ENCODE results near the gene AMFR.
"Not testable (repeated sequence)": the region's sequence is repeated elsewhere in the genome, so short reads cannot be mapped to it uniquely, and the experiment has no call there.

AMFR gene

DNA sequence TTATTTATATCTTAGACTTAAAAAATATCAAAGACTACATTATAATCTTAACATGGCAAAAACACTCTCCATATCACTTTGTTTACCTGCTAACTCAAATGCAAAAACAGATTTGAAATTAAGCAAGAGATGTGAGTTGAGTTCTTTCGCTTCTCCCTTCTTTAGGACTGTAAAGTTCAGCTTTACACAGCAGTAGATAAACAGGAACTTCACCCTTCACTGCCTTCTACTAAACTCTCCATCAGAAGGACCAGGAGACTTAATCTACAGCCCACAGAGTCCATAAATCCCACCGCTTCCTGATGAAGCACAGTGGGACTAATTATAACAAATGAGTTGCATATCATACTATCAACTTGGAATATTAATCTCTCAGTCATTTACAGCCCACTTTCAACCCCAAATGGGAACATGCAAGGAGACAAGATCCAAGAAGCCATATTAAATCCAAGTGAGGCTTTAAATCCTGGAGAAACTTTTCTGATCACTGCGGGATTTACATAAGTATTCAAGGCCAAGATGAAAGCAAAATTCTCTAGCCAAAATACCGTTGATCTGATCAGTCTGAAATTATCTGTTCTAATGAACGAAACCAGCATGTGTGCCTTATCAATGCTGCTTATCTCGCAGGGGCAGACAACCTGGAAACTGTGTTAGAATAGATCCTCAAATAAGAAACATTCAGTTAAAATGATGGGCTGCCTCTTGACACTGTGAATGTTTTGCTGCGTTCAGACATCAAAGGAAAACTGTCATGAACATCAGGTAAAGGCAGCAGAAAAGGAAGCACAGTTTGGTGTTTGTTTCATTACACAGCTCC lies 1.6 kb downstream of the AMFR start:
- DNase-seq (ENCODE audit: low read depth) = no peak

GRCh38 chr16:56422896-56423441 lies 2.4 kb downstream of the AMFR start:
- no peak for DNase-seq (ENCODE audit: low read depth)

- no peak for DNase-seq (ENCODE audit: low read depth)
These were observed 3.2 kb downstream of the AMFR start for GRCh38 chr16:56421976-56422669.

- DNase-seq (ENCODE audit: low read depth) = no peak
These were observed 4.0 kb downstream of the AMFR start for GRCh38 chr16:56421313-56421712.

- no peak for DNase-seq (ENCODE audit: low read depth)
These were observed 4.7 kb downstream of the AMFR start for GRCh38 chr16:56420613-56421012.

- DNase-seq (ENCODE audit: low read depth) = no peak
These were observed 5.4 kb downstream of the AMFR start for GRCh38 chr16:56419740-56420548.

- no peak for DNase-seq (ENCODE audit: low read depth)
These were observed 8.2 kb downstream of the AMFR start for GRCh38 chr16:56417138-56417537.

GRCh38 chr16:56415875-56416274 lies 9.5 kb downstream of the AMFR start:
- DNase-seq (ENCODE audit: low read depth) = no peak

DNA sequence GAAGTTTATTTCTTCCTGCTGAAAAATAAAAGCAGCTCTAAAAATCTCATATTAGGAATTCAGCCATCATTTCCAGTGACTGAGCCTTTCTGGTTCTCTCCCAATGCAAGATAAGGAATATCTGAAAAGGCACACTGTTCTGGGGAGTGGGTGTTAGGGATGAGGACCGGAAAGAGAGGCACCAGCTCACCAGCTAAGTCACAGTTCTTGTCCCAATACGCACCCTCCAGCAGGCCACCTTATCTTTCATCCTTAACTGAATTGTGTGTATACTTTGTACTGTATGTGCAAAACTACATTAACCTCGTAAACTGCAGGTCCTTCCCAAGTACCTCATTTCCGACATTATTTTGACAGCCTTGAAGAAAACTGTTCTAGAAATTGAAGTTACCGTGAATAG lies 11.0 kb downstream of the AMFR start:
- no peak for DNase-seq (ENCODE audit: low read depth)

GRCh38 chr16:56413381-56413780 lies 12.0 kb downstream of the AMFR start:
- no peak for DNase-seq (ENCODE audit: low read depth)

- no peak for DNase-seq (ENCODE audit: low read depth)
These were observed 13.7 kb downstream of the AMFR start for GRCh38 chr16:56411624-56412023.

DNA sequence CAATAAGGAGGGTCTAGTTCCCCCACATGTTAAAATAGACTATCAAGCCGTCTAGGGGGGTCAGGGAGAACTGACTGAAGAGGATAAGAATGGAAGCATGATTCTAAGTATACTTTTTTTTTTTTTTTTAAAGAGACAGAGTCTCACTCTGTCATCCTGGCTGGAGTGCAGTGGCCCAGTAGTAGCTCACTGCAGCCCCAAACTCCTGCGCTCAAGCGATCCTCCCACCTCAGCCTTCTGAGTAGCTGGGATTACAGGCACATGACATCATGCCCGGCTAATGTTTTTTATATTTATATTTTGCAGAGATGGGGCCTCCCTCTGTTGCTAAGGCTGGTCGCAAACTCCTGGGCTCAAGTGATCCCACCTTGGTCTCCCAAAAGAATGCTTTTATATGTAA lies 14.2 kb downstream of the AMFR start:
- DNase-seq (ENCODE audit: low read depth) = no peak

DNA sequence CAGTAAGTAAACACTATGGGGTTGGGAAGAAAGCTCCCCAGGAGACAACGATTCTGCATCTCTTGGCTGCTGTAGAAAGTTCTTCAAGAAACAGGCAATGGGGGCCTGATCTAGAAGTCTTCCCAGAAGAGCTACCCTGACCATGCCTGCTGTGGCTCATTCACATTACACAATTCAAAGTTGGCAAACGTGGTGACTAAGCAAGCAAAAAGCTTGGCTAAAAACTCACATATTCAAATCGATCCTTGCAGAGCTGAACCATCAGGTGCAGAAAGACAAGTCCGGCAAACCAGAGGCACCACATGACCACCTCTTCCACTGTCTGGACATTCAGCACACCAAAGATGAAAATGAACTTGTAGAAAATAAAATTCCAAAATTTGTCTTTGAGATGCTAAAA lies 16.1 kb downstream of the AMFR start:
- DNase-seq (ENCODE audit: low read depth) = no peak

- no peak for DNase-seq (ENCODE audit: low read depth)
These were observed 16.8 kb downstream of the AMFR start for GRCh38 chr16:56408379-56409098.

GRCh38 chr16:56405977-56406672 lies 19.2 kb downstream of the AMFR start:
- no peak for DNase-seq (ENCODE audit: low read depth)

GRCh38 chr16:56401482-56401881 lies 23.9 kb downstream of the AMFR start:
- DNase-seq (ENCODE audit: low read depth) = no peak

DNA sequence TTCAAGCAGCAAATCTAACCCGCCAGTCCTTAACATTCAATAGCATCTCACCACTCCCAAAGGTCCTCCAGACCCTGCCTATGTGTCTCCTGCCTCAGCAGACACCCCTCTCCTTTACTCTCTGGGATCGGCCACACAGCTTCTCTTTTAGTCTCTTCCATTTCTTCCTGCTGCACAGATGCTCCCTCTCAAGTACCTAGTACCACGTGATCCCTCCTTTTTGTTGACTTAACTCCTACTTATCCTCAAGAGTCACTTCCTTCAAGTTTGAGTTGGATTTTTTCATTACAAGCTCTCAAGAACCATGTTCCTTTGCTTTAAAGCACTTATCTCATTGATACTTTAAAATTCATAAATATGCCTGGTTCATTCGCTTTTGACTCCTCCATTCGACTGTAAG lies 24.9 kb downstream of the AMFR start:
- no peak for DNase-seq (ENCODE audit: low read depth)

GRCh38 chr16:56399486-56399885 lies 25.9 kb downstream of the AMFR start:
- DNase-seq (ENCODE audit: low read depth) = no peak

DNA sequence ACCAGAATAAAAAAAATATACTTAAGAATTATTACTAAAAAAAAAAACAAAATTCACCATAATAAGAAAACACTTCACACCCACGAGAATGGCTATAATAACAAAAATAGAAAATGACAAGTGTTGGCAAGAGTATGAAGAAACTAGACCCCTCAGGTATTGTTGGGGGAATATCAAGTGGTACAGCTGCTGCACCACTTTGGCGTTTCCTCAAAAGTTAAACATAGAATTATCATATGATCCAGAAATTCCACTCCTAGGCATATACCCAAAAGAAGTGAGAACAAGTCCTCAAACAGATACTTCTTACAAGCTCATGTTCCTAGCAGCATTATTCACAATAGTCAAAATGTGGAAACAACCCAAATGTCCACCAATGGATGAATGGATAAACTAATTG lies 26.3 kb downstream of the AMFR start:
- no peak for DNase-seq (ENCODE audit: low read depth)

GRCh38 chr16:56396724-56397123 lies 28.6 kb downstream of the AMFR start:
- not testable (repeated sequence) for DNase-seq (ENCODE audit: low read depth)

DNA sequence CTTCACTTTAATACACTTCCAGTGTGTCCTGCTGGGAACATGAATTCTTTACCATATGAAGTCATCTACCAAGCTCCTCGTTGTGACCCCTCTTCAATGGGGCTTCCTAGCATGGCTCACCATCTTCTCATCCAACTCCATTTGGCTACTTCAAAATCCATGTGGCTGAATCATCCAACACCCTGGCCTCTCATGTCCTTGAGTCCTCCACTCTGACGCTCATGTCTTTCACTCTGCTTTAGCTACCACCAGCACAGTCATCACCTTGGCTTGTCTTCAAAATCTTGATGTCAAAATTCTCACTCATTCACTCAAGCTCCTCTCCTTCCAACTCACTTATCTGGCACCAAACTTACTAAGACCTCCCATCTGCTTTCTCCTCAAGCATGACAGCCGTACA lies 35.8 kb downstream of the AMFR start:
- DNase-seq (ENCODE audit: low read depth) = no peak

Data from stimulated activated CD8-positive, alpha-beta memory T cell treated with anti-CD3 and anti-CD28 coated beads, Interleukin-4, amount 100 ng/mL, for 24 hours (primary cell).